Mammary epithelial cell (primary cell): Measurements from ENCODE around the gene CAT.

ENCODE experiments used
- CTCF ChIP-seq, 2 donors: IDR thresholded peaks in 1 of 2; conservative IDR thresholded peaks in 1 of 2; 2 replicates each; pipeline ENCODE4 v1.5.1; 2011 to 2012; ENCODE audit warnings: inconsistent platforms in 2 of 2, low read length in 2 of 2, mild to moderate bottlenecking in 2 of 2, control low read depth in 1 of 2, low read depth in 1 of 2; ENCODE audit not compliant: insufficient read depth in 1 of 2; ENCODE audit errors: extremely low read depth in 1 of 2
- EZH2 ChIP-seq: IDR thresholded peaks from 2 replicates; pipeline ENCODE4 v1.6.1; 2012; ENCODE audit warnings: low read length, inconsistent platforms, borderline replicate concordance

- no peak for TF ChIP-seq CTCF (conservative IDR thresholded peaks at IDR 0.05 in 1 of 2, IDR thresholded peaks at IDR 0.05 in 1 of 2; ENCODE audit: extremely low read depth in 1 of 2, insufficient read depth in 1 of 2, low read depth in 1 of 2, low read length in 2 of 2)
- no peak for TF ChIP-seq EZH2
Measured at GRCh38 chr11:34501500-34501899, 62.8 kb downstream of the CAT start.
